Panc1 (cell line): ENCODE results near the gene C14orf93. TPM values are rescaled to one million over a fixed set of nuclear protein-coding genes. Genes with fewer than 3 reads are reported as not detected.

Source experiments
- ATAC-seq: fragments of 200-7000 bp; cut with Tn5 transposase; 2 replicates; pipeline ENCODE4 v1.9.1; 2020; ENCODE audit warnings: mild to moderate bottlenecking, moderate library complexity
- BruUV-seq: library from RNA; stranded (reverse); fragments of 400-500 nt; replicated peaks from 2 replicates; lab custom pipeline; 2021; lab: Mats Ljungman, UMichigan
- CTCF ChIA-PET: fragments of 300-600 bp; sonication (Branson Sonifier 250); formaldehyde crosslinking; loops from one replicate; lab custom pipeline; 2022; ENCODE audit warnings: antibody characterized with exemption; lab: Charles Lee
- POLR2A ChIA-PET: fragments of 300-600 bp; sonication (Branson Sonifier 250); formaldehyde crosslinking; loops from one replicate; lab custom pipeline; 2022; ENCODE audit warnings: antibody characterized with exemption; lab: Charles Lee
- DNase-seq: peaks from one replicate; pipeline ENCODE4 v3.0.0-alpha.2; 2010; ENCODE audit warnings: low read depth, low spot score
- H3K27ac ChIP-seq: 2 replicates; pipeline ENCODE4 v1.5.1; 2011; ENCODE audit warnings: mild to moderate bottlenecking, low read length, inconsistent platforms
- H3K27me3 ChIP-seq: fragments of 200-500 bp; sonication (Bioruptor generic); 2 replicates; pipeline ENCODE4 v1.6.0; 2014; ENCODE audit warnings: low read length, inconsistent platforms; ENCODE audit not compliant: control insufficient read depth, insufficient read depth
- H3K36me3 ChIP-seq: fragments of 200-500 bp; sonication (Bioruptor generic); 2 replicates; pipeline ENCODE4 v1.5.1; 2014; ENCODE audit warnings: inconsistent platforms, mild to moderate bottlenecking, low read length, moderate library complexity; ENCODE audit not compliant: control insufficient read depth, insufficient read depth
- H3K4me1 ChIP-seq: 2 replicates; pipeline ENCODE4 v1.5.1; 2011; ENCODE audit warnings: inconsistent platforms, mild to moderate bottlenecking, low read length, moderate library complexity; ENCODE audit not compliant: control insufficient read depth, insufficient read depth
- H3K4me3 ChIP-seq, 2 experiments: 2 replicates each; pipeline ENCODE4 v1.5.1; 2011 to 2012; ENCODE audit warnings: low read depth in 2 of 2, low read length in 2 of 2, mild to moderate bottlenecking in 2 of 2, inconsistent platforms in 1 of 2, moderate library complexity in 1 of 2
- H3K9me3 ChIP-seq: fragments of 200-500 bp; sonication (Bioruptor generic); 2 replicates; pipeline ENCODE4 v1.5.1; 2014; ENCODE audit warnings: low read depth, mild to moderate bottlenecking, inconsistent platforms, low read length, moderate library complexity; ENCODE audit not compliant: control insufficient read depth, insufficient read depth
- CTCF ChIP-seq: fragments of 450-650 bp; IDR thresholded peaks from 2 replicates; pipeline ENCODE4 v1.5.1; 2017; ENCODE audit warnings: mild to moderate bottlenecking
- POLR2AphosphoS5 ChIP-seq: IDR thresholded peaks from 2 replicates; pipeline ENCODE4 v1.6.1; 2012; ENCODE audit warnings: mild to moderate bottlenecking, low read depth, low read length, moderate library complexity
- REST ChIP-seq, 2 experiments: IDR thresholded peaks; 2 replicates each; pipeline ENCODE4 v1.6.1; 2011 to 2012; ENCODE audit warnings: low read depth in 2 of 2, control low read depth in 1 of 2, low read length in 1 of 2, mild to moderate bottlenecking in 1 of 2, moderate library complexity in 1 of 2; ENCODE audit not compliant: insufficient read depth in 1 of 2
- SIN3A ChIP-seq: IDR thresholded peaks from 2 replicates; pipeline ENCODE4 v1.6.1; 2012; ENCODE audit warnings: low read depth, mild to moderate bottlenecking, low read length, moderate library complexity, borderline replicate concordance; ENCODE audit not compliant: insufficient read depth
- TCF7L2 ChIP-seq: IDR thresholded peaks from 2 replicates; pipeline ENCODE4 v1.6.1; 2011; ENCODE audit warnings: mild to moderate bottlenecking, low read depth, low read length, inconsistent platforms
- in situ Hi-C: cut with HindIII; loops from 2 replicates; pipeline ENCODE4 v1.10.0; 2016; ENCODE audit warnings: low sequenced_read_pairs, low pct_unique_long_range_greater_than_20kb
- intact Hi-C: fragments of 100-400 bp; cut with micrococcal nuclease; formaldehyde crosslinking; loops from one replicate; pipeline ENCODE4 v1.10.0; 2022; ENCODE audit not compliant: unreplicated experiment
- total RNA-seq: library from RNA; stranded (reverse); gene quantifications from one replicate; pipeline ENCODE4 v1.2.1, GENCODE V29; 2021; ENCODE audit not compliant: unreplicated experiment

Gene C14orf93
- total RNA-seq, 1 experiment from 2014 or later = 5.6 TPM

- Histone ChIP-seq H3K27ac (peak overlapping the region; percentile 96), H3K27me3 (no peaks in the 10 kb centered on the region), H3K9me3 (no peaks in the 10 kb centered on the region), H3K4me3 (peak overlapping the region; percentile 66 to 76), H3K4me1 (peaks cover 29% of the 10 kb centered on the region), H3K36me3 (peaks cover 3% of the 10 kb centered on the region; the same call in 1 of the 2 replicates)
- DNase-seq = no peak
- ATAC-seq = no peak
- no TSS peak for BruUV-seq
- intact Hi-C loops = no loop called here
- CTCF ChIA-PET = interaction anchor here (0.8 kb wide), 1 partner anchor 18 kb away, joined by 7 read pairs; no protein-coding TSS in a partner anchor
- TF ChIP-seq CTCF = no peak
- no peak for TF ChIP-seq REST (IDR thresholded peaks at IDR 0.05; ENCODE audit: insufficient read depth in 1 of 2, low read depth in 2 of 2, low read length in 1 of 2)
- no peak for TF ChIP-seq TCF7L2
- no peak for TF ChIP-seq POLR2AphosphoS5
- TF ChIP-seq SIN3A = no peak
- in situ Hi-C loops = no loop called here
- POLR2A ChIA-PET = no interaction called here
These were observed 31.5 kb downstream of the C14orf93 start for GRCh38 chr14:22978487-22978837.

DNA sequence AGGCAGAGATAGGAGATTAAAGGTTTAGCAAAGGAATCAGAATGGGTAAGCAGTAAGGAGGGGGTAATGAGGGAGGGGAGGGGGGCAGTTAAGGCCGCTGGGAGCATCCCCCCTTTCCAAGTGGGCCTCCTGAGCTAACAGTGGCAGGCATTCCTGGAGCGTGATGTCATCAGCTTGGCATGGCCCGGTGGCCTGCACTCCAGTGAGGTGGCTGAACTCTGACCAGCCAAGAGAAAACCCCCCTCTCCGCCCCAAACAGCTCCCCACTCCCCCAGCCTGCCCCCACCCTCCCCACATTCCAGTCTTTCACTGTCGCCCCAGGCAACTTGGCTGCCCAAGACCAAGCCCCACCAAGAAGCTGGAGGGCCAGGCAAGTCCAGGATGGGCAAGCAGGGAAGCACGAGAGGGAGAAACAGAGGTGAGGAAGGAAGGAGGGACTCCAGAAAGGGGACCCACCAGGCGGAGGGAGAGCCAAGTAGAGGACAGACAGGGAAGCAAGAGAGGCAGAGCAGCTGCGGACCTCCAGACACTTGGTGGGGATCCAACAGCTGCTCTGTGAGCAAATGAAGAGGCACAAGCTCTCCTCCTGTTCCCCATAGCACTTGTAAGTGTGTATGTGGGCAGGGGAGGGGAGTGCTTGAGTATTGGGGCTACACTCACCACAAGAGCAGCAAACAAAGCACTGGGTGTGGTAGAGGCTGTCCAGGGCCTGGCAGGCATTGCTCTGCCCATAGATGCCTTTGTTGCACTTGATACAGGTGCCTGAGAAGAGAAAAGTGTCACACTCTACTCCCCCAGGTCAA lies 32.1 kb downstream of the C14orf93 start:
- no peak for DNase-seq
- H3K4me1 ChIP-seq = peaks cover 29% of the 10 kb centered on the region
- intact Hi-C loops = no loop called here

More for the DNA sequence above, 32.1 kb downstream of the C14orf93 start:
- POLR2A ChIA-PET = no interaction called here
- peak overlapping the region; percentile 66 to 76; a peak in 3 of 4 replicates for H3K4me3 ChIP-seq
- H3K9me3 ChIP-seq = no peaks in the 10 kb centered on the region
- CTCF ChIA-PET = interaction anchor here (0.8 to 1.1 kb wide), 2 partner anchors 9 to 18 kb away, joined by 3 to 7 read pairs; no protein-coding TSS in a partner anchor
- no peak for TF ChIP-seq REST (IDR thresholded peaks at IDR 0.05; ENCODE audit: insufficient read depth in 1 of 2, low read depth in 2 of 2, low read length in 1 of 2)
- TF ChIP-seq SIN3A = no peak
- no peak for TF ChIP-seq TCF7L2
- no peak for TF ChIP-seq POLR2AphosphoS5
- TF ChIP-seq CTCF = no peak
- peaks cover 3% of the 10 kb centered on the region; the same call in 1 of the 2 replicates for H3K36me3 ChIP-seq
- peak; percentile 32; the same call in 1 of the 2 replicates for ATAC-seq
- H3K27me3 ChIP-seq = no peaks in the 10 kb centered on the region
- H3K27ac ChIP-seq = peak overlapping the region; percentile 96
- in situ Hi-C loops = no loop called here
- BruUV-seq = no TSS peak
